ENCODE data around the gene CCDC192.

The CCDC192 gene

GRCh38 chr5:127851964-127852363, 148.8 kb downstream of the CCDC192 start:
- DNase-seq: no peak

- no peak for DNase-seq
These were observed 151.3 kb downstream of the CCDC192 start for GRCh38 chr5:127854520-127854919.

- no peak for DNase-seq
These were observed 153.1 kb downstream of the CCDC192 start for GRCh38 chr5:127856292-127856691.

GRCh38 chr5:127858116-127858784, 155.1 kb downstream of the CCDC192 start:
- DNase-seq: peak; percentile 42

- no peak for DNase-seq
These were observed 157.1 kb downstream of the CCDC192 start for GRCh38 chr5:127860291-127860690.

GRCh38 chr5:127863161-127863560, 160.0 kb downstream of the CCDC192 start:
- DNase-seq: no peak

GRCh38 chr5:127863610-127864395, 160.6 kb downstream of the CCDC192 start:
- no peak for DNase-seq

GRCh38 chr5:127864511-127864910, 161.3 kb downstream of the CCDC192 start:
- no peak for DNase-seq

- DNase-seq: no peak
These were observed 162.1 kb downstream of the CCDC192 start for GRCh38 chr5:127865273-127865672.

- no peak for DNase-seq
These were observed 164.0 kb downstream of the CCDC192 start for GRCh38 chr5:127867022-127867783.

GRCh38 chr5:127870914-127871313, 167.7 kb downstream of the CCDC192 start:
- peak; percentile 35 for DNase-seq

GRCh38 chr5:127871503-127872153, 168.4 kb downstream of the CCDC192 start:
- no peak for DNase-seq

- no peak for DNase-seq
These were observed 169.3 kb downstream of the CCDC192 start for GRCh38 chr5:127872494-127872893.

GRCh38 chr5:127875235-127876021, 172.2 kb downstream of the CCDC192 start:
- DNase-seq: peak; percentile 72

- no peak for DNase-seq
These were observed 173.2 kb downstream of the CCDC192 start for GRCh38 chr5:127876384-127876783.

GRCh38 chr5:127878174-127878750, 175.1 kb downstream of the CCDC192 start:
- DNase-seq: peak; percentile 21

GRCh38 chr5:127884416-127884815, 181.2 kb downstream of the CCDC192 start:
- no peak for DNase-seq

GRCh38 chr5:127885176-127885575, 182.0 kb downstream of the CCDC192 start:
- DNase-seq: no peak

- no peak for DNase-seq
These were observed 182.9 kb downstream of the CCDC192 start for GRCh38 chr5:127886081-127886480.

GRCh38 chr5:127887282-127887681, 184.1 kb downstream of the CCDC192 start:
- DNase-seq: no peak

GRCh38 chr5:127891942-127892341, 188.8 kb downstream of the CCDC192 start:
- DNase-seq: no peak

All from midbrain (tissue), 1 donor.